Loucy (cell line): ENCODE data around the gene IKBIP.

ENCODE experiments used
- H2AFZ ChIP-seq: fragments of 200-600 bp; sonication (generic); 2 replicates; pipeline ENCODE4 v1.6.0; 2016; ENCODE audit warnings: antibody characterized with exemption, mild to moderate bottlenecking, low read length, moderate library complexity
- H3F3A ChIP-seq: fragments of 200-600 bp; 2 replicates; pipeline ENCODE4 v1.6.0; 2016; ENCODE audit warnings: antibody characterized with exemption, low read depth, mild to moderate bottlenecking
- H3K27me3 ChIP-seq: fragments of 200-600 bp; sonication (generic); 2 replicates; pipeline ENCODE4 v1.6.1; 2014; ENCODE audit warnings: low read length, mild to moderate bottlenecking; ENCODE audit not compliant: insufficient read depth, poor library complexity, severe bottlenecking
- H3K36me3 ChIP-seq: fragments of 200-600 bp; sonication (generic); 2 replicates; pipeline ENCODE4 v1.6.1; 2016; ENCODE audit warnings: low read length; ENCODE audit not compliant: insufficient read depth
- H3K4me1 ChIP-seq: fragments of 200-600 bp; sonication (generic); 2 replicates; pipeline ENCODE4 v1.5.1; 2014; ENCODE audit warnings: low read length, mild to moderate bottlenecking; ENCODE audit not compliant: insufficient read depth, poor library complexity, severe bottlenecking
- H3K4me2 ChIP-seq: fragments of 200-600 bp; sonication (generic); 2 replicates; pipeline ENCODE4 v1.6.0; 2014; ENCODE audit warnings: antibody characterized with exemption, low read length, low read depth, mild to moderate bottlenecking; ENCODE audit not compliant: poor library complexity, severe bottlenecking
- H3K4me3 ChIP-seq: fragments of 200-600 bp; sonication (generic); 2 replicates; pipeline ENCODE4 v1.5.1; 2014; ENCODE audit warnings: low read length, mild to moderate bottlenecking, mixed read lengths; ENCODE audit not compliant: poor library complexity, severe bottlenecking
- H3K79me2 ChIP-seq: fragments of 200-600 bp; sonication (generic); 2 replicates; pipeline ENCODE4 v1.6.1; 2014; ENCODE audit warnings: low read length; ENCODE audit not compliant: insufficient read depth
- H3K9ac ChIP-seq: fragments of 200-600 bp; sonication (generic); 2 replicates; pipeline ENCODE4 v1.6.0; 2014; ENCODE audit warnings: mild to moderate bottlenecking, low read depth, low read length, moderate library complexity; ENCODE audit not compliant: poor library complexity, severe bottlenecking
- H3K9me2 ChIP-seq: fragments of 200-600 bp; sonication (generic); replicated peaks from 2 replicates; pipeline ENCODE4 v1.6.1; 2016; ENCODE audit warnings: low read depth, low read length, mixed read lengths
- H3K9me3 ChIP-seq: fragments of 200-600 bp; sonication (generic); 2 replicates; pipeline ENCODE4 v1.6.1; 2014; ENCODE audit warnings: mild to moderate bottlenecking, antibody characterized with exemption, low read length, low read depth; ENCODE audit not compliant: insufficient read depth
- H4K20me1 ChIP-seq: fragments of 200-600 bp; sonication (generic); 2 replicates; pipeline ENCODE4 v1.6.0; 2014; ENCODE audit warnings: antibody characterized with exemption, low read length, mild to moderate bottlenecking; ENCODE audit not compliant: insufficient read depth, poor library complexity, severe bottlenecking
- CTCF ChIP-seq: fragments of 200-600 bp; sonication (generic); conservative IDR thresholded peaks from 2 replicates; pipeline ENCODE4 v1.5.1; 2014; ENCODE audit warnings: mild to moderate bottlenecking, antibody characterized with exemption, low read length
- EZH2phosphoT487 ChIP-seq: fragments of 200-600 bp; IDR thresholded peaks from 2 replicates; pipeline ENCODE4 v1.6.1; 2018; ENCODE audit warnings: antibody characterized with exemption, mild to moderate bottlenecking, moderate library complexity, borderline replicate concordance

IKBIP gene

GRCh38 chr12:98579835-98580234 lies 64.8 kb downstream of the IKBIP start:
- peaks cover 3% of the 10 kb centered on the region for H3K4me1 ChIP-seq
- H3K27me3 ChIP-seq, result no peaks in the 10 kb centered on the region
- no peaks in the 10 kb centered on the region for H3K36me3 ChIP-seq
- no peak overlapping the region for H3K4me3 ChIP-seq
- no peaks in the 10 kb centered on the region for H3K9me2 ChIP-seq
- no peak overlapping the region for H3K9ac ChIP-seq
- no peak overlapping the region for H3K4me2 ChIP-seq
- H3K9me3 ChIP-seq, result no peaks in the 10 kb centered on the region
- no peak for TF ChIP-seq CTCF
- TF ChIP-seq EZH2phosphoT487, result no peak
- no peaks in the 10 kb centered on the region for H4K20me1 ChIP-seq
- H3F3A ChIP-seq, result no peaks in the 10 kb centered on the region
- H3K79me2 ChIP-seq, result no peaks in the 10 kb centered on the region
- no peak overlapping the region for H2AFZ ChIP-seq

- no peak overlapping the region for H3K4me3 ChIP-seq
- H3K9me3 ChIP-seq, result no peaks in the 10 kb centered on the region
- TF ChIP-seq CTCF, result no peak
- no peak for TF ChIP-seq EZH2phosphoT487
- no peaks in the 10 kb centered on the region for H3K79me2 ChIP-seq
- no peak overlapping the region for H3K9ac ChIP-seq
- no peaks in the 10 kb centered on the region for H3K9me2 ChIP-seq
- no peaks in the 10 kb centered on the region for H3K27me3 ChIP-seq
- no peak overlapping the region for H2AFZ ChIP-seq
- no peak overlapping the region for H3K4me2 ChIP-seq
- no peaks in the 10 kb centered on the region for H3F3A ChIP-seq
- peaks cover 3% of the 10 kb centered on the region for H3K4me1 ChIP-seq
- H3K36me3 ChIP-seq, result no peaks in the 10 kb centered on the region
- no peaks in the 10 kb centered on the region for H4K20me1 ChIP-seq
Observed at GRCh38 chr12:98579347-98579746, 65.2 kb downstream of the IKBIP start.

- H3K4me2 ChIP-seq, result no peak overlapping the region
Observed at GRCh38 chr12:98578821-98579220, 65.8 kb downstream of the IKBIP start.

More at GRCh38 chr12:98578821-98579220, 65.8 kb downstream of the IKBIP start:
- H3K36me3 ChIP-seq, result no peaks in the 10 kb centered on the region
- peaks cover 3% of the 10 kb centered on the region for H3K4me1 ChIP-seq
- no peaks in the 10 kb centered on the region for H3K27me3 ChIP-seq
- no peaks in the 10 kb centered on the region for H3F3A ChIP-seq
- H4K20me1 ChIP-seq, result no peaks in the 10 kb centered on the region
- H2AFZ ChIP-seq, result no peak overlapping the region
- TF ChIP-seq CTCF (no peak), EZH2phosphoT487 (no peak)
- H3K4me3 ChIP-seq, result no peak overlapping the region
- H3K9me3 ChIP-seq, result no peaks in the 10 kb centered on the region
- H3K9ac ChIP-seq, result no peak overlapping the region
- no peaks in the 10 kb centered on the region for H3K9me2 ChIP-seq
- no peaks in the 10 kb centered on the region for H3K79me2 ChIP-seq
